OCI-LY1 (cell line): ENCODE measurements around the gene ASPA.

ENCODE experiments used
- H2AFZ ChIP-seq: fragments of 200-600 bp; sonication (generic), shearing (Covaris generic); 2 replicates; pipeline ENCODE4 v1.6.0; 2014; ENCODE audit warnings: antibody characterized with exemption, mild to moderate bottlenecking, low read length
- H3F3A ChIP-seq: fragments of 200-600 bp; sonication (generic), shearing (Covaris generic); 2 replicates; pipeline ENCODE4 v1.6.0; 2014; ENCODE audit warnings: mild to moderate bottlenecking, antibody characterized with exemption, low read length, moderate library complexity; ENCODE audit not compliant: insufficient read depth
- H3K27ac ChIP-seq: fragments of 200-600 bp; sonication (generic); 2 replicates; pipeline ENCODE4 v1.5.1; 2014; ENCODE audit warnings: low read length, mixed run types, mild to moderate bottlenecking, low read depth; ENCODE audit not compliant: poor library complexity, severe bottlenecking
- H3K27me3 ChIP-seq: fragments of 200-600 bp; sonication (generic); 2 replicates; pipeline ENCODE4 v1.6.0; 2014; ENCODE audit warnings: antibody characterized with exemption, mild to moderate bottlenecking, low read length, moderate library complexity; ENCODE audit not compliant: insufficient read depth
- H3K36me3 ChIP-seq: fragments of 200-600 bp; sonication (generic); 2 replicates; pipeline ENCODE4 v1.6.1; 2014; ENCODE audit warnings: mild to moderate bottlenecking, antibody characterized with exemption, low read length, moderate library complexity, mixed read lengths; ENCODE audit not compliant: insufficient read depth
- H3K4me1 ChIP-seq: fragments of 200-600 bp; sonication (generic); 2 replicates; pipeline ENCODE4 v1.5.1; 2014; ENCODE audit warnings: mild to moderate bottlenecking, low read length, moderate library complexity; ENCODE audit not compliant: insufficient read depth, severe bottlenecking
- H3K4me2 ChIP-seq: fragments of 200-600 bp; sonication (generic), shearing (Covaris generic); 2 replicates; pipeline ENCODE4 v1.6.1; 2014; ENCODE audit warnings: low read length
- H3K4me3 ChIP-seq: fragments of 200-600 bp; sonication (generic); 2 replicates; pipeline ENCODE4 v1.5.1; 2014; ENCODE audit warnings: low read length, low read depth, mild to moderate bottlenecking, mixed read lengths; ENCODE audit not compliant: poor library complexity, severe bottlenecking
- H3K79me2 ChIP-seq: fragments of 200-600 bp; shearing (Covaris generic); 2 replicates; pipeline ENCODE4 v1.6.1; 2016; ENCODE audit warnings: mixed run types, low read length, mixed read lengths; ENCODE audit not compliant: insufficient read depth
- H3K9ac ChIP-seq: fragments of 200-600 bp; sonication (generic), shearing (Covaris generic); 2 replicates; pipeline ENCODE4 v1.6.1; 2014; ENCODE audit warnings: mild to moderate bottlenecking, low read length, mixed read lengths
- H3K9me2 ChIP-seq: fragments of 200-600 bp; sonication (generic), shearing (Covaris generic); 2 replicates; pipeline ENCODE4 v1.6.1; 2014; ENCODE audit warnings: low read depth, mild to moderate bottlenecking, low read length, mixed read lengths
- H3K9me3 ChIP-seq: fragments of 200-600 bp; shearing (Covaris generic); 2 replicates; pipeline ENCODE4 v1.6.1; 2014; ENCODE audit warnings: low read length, mixed read lengths
- H4K20me1 ChIP-seq: fragments of 200-600 bp; sonication (generic), shearing (Covaris generic); 2 replicates; pipeline ENCODE4 v1.6.0; 2016; ENCODE audit warnings: mild to moderate bottlenecking, low read length; ENCODE audit not compliant: insufficient read depth
- CTCF ChIP-seq: fragments of 200-600 bp; sonication (generic), shearing (Covaris generic); IDR thresholded peaks from 2 replicates; pipeline ENCODE4 v1.5.1; 2017; ENCODE audit warnings: mild to moderate bottlenecking, antibody characterized with exemption, low read length, moderate library complexity, mixed read lengths
- EZH2 ChIP-seq: fragments of 200-600 bp; sonication (generic), shearing (Covaris generic); IDR thresholded peaks from 2 replicates; pipeline ENCODE4 v1.8.0; 2017; ENCODE audit warnings: borderline replicate concordance, mixed run types, mild to moderate bottlenecking, antibody characterized with exemption, low read length, moderate library complexity, mixed read lengths

ASPA gene

GRCh38 chr17:3507869-3508268 lies 32.1 kb downstream of the ASPA start:
- H2AFZ ChIP-seq, result no peak overlapping the region
- H3K9me2 ChIP-seq, result no peaks in the 10 kb centered on the region
- no peaks in the 10 kb centered on the region for H3F3A ChIP-seq
- H4K20me1 ChIP-seq, result no peaks in the 10 kb centered on the region
- no peak for TF ChIP-seq EZH2
- no peak for TF ChIP-seq CTCF
- H3K79me2 ChIP-seq, result no peaks in the 10 kb centered on the region
- H3K9me3 ChIP-seq, result no peaks in the 10 kb centered on the region
- no peak overlapping the region for H3K9ac ChIP-seq
- no peaks in the 10 kb centered on the region for H3K36me3 ChIP-seq
- H3K27me3 ChIP-seq, result no peaks in the 10 kb centered on the region; the same call in 1 of the 2 replicates
- no peak overlapping the region for H3K27ac ChIP-seq
- no peaks in the 10 kb centered on the region for H3K4me1 ChIP-seq
- H3K4me3 ChIP-seq, result no peak overlapping the region
- H3K4me2 ChIP-seq, result no peak overlapping the region

DNA sequence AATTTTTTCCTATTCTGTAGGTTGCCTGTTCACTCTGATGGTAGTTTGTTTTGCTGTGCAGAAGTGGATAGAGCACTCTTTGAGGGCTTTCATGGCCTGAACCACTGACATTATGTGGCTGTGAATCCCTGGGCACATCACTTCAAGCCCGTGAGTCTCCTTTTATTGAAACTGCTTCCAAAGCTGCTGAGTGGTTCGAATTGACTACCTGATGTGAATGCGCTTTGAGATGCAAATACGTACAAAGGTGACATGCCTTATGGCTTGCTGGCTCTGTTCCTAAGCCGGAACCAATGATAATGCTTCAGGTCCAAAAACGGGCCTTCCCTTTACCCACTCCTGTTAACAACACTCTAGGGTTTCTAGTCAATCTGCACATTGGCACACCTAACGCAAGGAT lies 34.3 kb downstream of the ASPA start:
- H3K4me1 ChIP-seq, result no peaks in the 10 kb centered on the region
- no peak overlapping the region for H3K9ac ChIP-seq
- H3K9me3 ChIP-seq, result no peaks in the 10 kb centered on the region
- H3K36me3 ChIP-seq, result no peaks in the 10 kb centered on the region
- H2AFZ ChIP-seq, result no peak overlapping the region
- no peaks in the 10 kb centered on the region for H3K9me2 ChIP-seq
- H3K27ac ChIP-seq, result no peak overlapping the region
- H3F3A ChIP-seq, result no peaks in the 10 kb centered on the region
- H3K4me2 ChIP-seq, result no peak overlapping the region
- no peaks in the 10 kb centered on the region for H3K79me2 ChIP-seq
- no peak overlapping the region for H3K4me3 ChIP-seq
- TF ChIP-seq CTCF (no peak), EZH2 (no peak)
- no peaks in the 10 kb centered on the region for H4K20me1 ChIP-seq
- H3K27me3 ChIP-seq, result no peaks in the 10 kb centered on the region; the same call in 1 of the 2 replicates

GRCh38 chr17:3511852-3512504 lies 36.2 kb downstream of the ASPA start:
- H2AFZ ChIP-seq, result no peak overlapping the region
- no peaks in the 10 kb centered on the region for H3K9me3 ChIP-seq
- H3K36me3 ChIP-seq, result no peaks in the 10 kb centered on the region
- no peaks in the 10 kb centered on the region for H3K9me2 ChIP-seq
- H3K27me3 ChIP-seq, result no peaks in the 10 kb centered on the region; the same call in 1 of the 2 replicates
- no peak for TF ChIP-seq EZH2
- TF ChIP-seq CTCF, result no peak
- no peaks in the 10 kb centered on the region for H3F3A ChIP-seq
- no peaks in the 10 kb centered on the region for H3K4me1 ChIP-seq
- H3K4me2 ChIP-seq, result no peak overlapping the region
- no peak overlapping the region for H3K4me3 ChIP-seq
- H3K9ac ChIP-seq, result no peak overlapping the region
- H4K20me1 ChIP-seq, result no peaks in the 10 kb centered on the region
- no peak overlapping the region for H3K27ac ChIP-seq
- H3K79me2 ChIP-seq, result no peaks in the 10 kb centered on the region
